Ascending aorta (tissue), 2 donors: ENCODE measurements around the gene CACNA2D3. TPM values are rescaled to one million over a fixed set of nuclear protein-coding genes. Genes with fewer than 3 reads are reported as not detected.

ENCODE experiments used
- DNase-seq, 2 donors: peaks; one replicate each; pipeline ENCODE4 v3.0.0-alpha.2; 2019; ENCODE audit warnings: low spot score in 2 of 2
- H3K27ac ChIP-seq, 2 donors: fragments of 200-600 bp; sonication (generic); one replicate each; pipeline ENCODE4 v1.5.1; 2016 to 2017; ENCODE audit warnings: mild to moderate bottlenecking in 1 of 2
- H3K27me3 ChIP-seq: fragments of 200-600 bp; sonication (generic); one replicate; pipeline ENCODE4 v1.5.1; 2017
- H3K36me3 ChIP-seq, 2 donors: fragments of 200-600 bp; sonication (generic); one replicate each; pipeline ENCODE4 v1.5.1; 2016
- H3K4me1 ChIP-seq, 2 donors: fragments of 200-600 bp; sonication (generic); one replicate each; pipeline ENCODE4 v1.5.1; 2016 to 2017; ENCODE audit warnings: mild to moderate bottlenecking in 1 of 2
- H3K4me3 ChIP-seq, 2 donors: fragments of 200-600 bp; sonication (generic); one replicate each; pipeline ENCODE4 v1.5.1; 2016 to 2017; ENCODE audit warnings: mild to moderate bottlenecking in 1 of 2
- H3K9me3 ChIP-seq, 2 donors: fragments of 200-600 bp; sonication (generic); one replicate each; pipeline ENCODE4 v1.5.1; 2016
- intact Hi-C: fragments of 100-400 bp; cut with DNase I; formaldehyde crosslinking; loops from one replicate; pipeline ENCODE4 v1.15.1; 2023
- total RNA-seq: library from RNA; depleted of rRNA; stranded (reverse); fragments of >200 nt; gene quantifications from one replicate; pipeline ENCODE4 v1.1.0, GENCODE V29; 2016
- TF ChIP-seq, protein P1 (sequence below), 3 experiments: fragments of 200-600 bp in 2 of 3; fragments of 450-650 bp in 1 of 3; sonication (generic) in 2 of 3; IDR thresholded peaks; one replicate each; pipeline ENCODE4 v1.5.1; 2016 to 2019; ENCODE audit warnings: antibody characterized with exemption in 3 of 3, mild to moderate bottlenecking in 1 of 3, moderate library complexity in 1 of 3

Gene CACNA2D3
- total RNA-seq, 1 donor from 2014 or later = not detected

- DNase-seq = no peak
- Histone ChIP-seq H3K27ac (no peak overlapping the region), H3K36me3 (no peaks in the 10 kb centered on the region), H3K4me3 (no peak overlapping the region), H3K4me1 (no peaks in the 10 kb centered on the region), H3K9me3 (no peaks in the 10 kb centered on the region), H3K27me3 (no peaks in the 10 kb centered on the region)
- TF ChIP-seq, protein P1, sequence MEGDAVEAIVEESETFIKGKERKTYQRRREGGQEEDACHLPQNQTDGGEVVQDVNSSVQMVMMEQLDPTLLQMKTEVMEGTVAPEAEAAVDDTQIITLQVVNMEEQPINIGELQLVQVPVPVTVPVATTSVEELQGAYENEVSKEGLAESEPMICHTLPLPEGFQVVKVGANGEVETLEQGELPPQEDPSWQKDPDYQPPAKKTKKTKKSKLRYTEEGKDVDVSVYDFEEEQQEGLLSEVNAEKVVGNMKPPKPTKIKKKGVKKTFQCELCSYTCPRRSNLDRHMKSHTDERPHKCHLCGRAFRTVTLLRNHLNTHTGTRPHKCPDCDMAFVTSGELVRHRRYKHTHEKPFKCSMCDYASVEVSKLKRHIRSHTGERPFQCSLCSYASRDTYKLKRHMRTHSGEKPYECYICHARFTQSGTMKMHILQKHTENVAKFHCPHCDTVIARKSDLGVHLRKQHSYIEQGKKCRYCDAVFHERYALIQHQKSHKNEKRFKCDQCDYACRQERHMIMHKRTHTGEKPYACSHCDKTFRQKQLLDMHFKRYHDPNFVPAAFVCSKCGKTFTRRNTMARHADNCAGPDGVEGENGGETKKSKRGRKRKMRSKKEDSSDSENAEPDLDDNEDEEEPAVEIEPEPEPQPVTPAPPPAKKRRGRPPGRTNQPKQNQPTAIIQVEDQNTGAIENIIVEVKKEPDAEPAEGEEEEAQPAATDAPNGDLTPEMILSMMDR (IDR thresholded peaks at IDR 0.05) = no peak
- intact Hi-C loops = no loop called here
Measured at GRCh38 chr3:54818486-54818885, 696.1 kb downstream of the CACNA2D3 start.

DNA sequence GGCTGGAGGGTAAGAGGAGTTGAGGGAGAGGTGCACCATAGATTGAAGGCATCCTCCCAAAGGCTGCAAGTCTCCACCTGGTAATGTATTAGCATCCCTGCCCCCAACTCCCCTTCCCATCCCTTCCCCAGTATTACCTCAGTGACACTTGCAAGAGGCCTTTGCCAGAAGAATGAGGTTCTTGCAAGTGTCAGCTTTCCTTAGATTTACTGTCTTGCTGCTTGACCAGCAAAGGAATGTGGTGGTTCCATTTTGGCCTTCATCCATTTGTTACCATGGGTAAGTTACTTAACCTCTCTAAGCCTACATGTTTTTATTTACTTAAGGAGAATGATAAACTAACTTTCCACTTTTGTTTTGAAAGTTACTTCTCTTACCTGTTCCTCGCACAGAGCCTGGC is 696.6 kb downstream of the CACNA2D3 start:
- Histone ChIP-seq H3K36me3 (no peaks in the 10 kb centered on the region), H3K27me3 (no peaks in the 10 kb centered on the region), H3K4me1 (no peaks in the 10 kb centered on the region), H3K9me3 (no peaks in the 10 kb centered on the region), H3K4me3 (no peak overlapping the region), H3K27ac (no peak overlapping the region)
- no peak for DNase-seq
- intact Hi-C loops = no loop called here
- TF ChIP-seq, protein P1 (IDR thresholded peaks at IDR 0.05) = no peak

DNA sequence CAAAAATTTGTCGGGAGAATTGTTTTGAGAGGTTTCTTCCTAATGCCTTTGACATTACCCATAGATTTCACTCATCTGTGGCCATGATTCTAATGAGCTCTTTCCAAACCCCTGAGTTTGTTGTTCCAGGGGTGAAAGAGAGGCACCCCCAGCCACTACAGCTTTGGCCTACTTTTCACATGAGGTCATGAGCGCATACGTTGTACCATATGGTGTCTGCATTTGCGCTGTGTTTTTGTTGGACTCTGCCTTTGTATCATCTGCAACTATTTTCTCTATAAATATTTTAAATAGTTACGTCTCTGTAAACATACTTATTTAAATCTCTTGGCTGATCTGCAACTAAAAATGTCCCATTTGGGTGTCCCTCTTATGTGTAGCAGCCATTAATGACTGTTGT is 697.6 kb downstream of the CACNA2D3 start:
- Histone ChIP-seq H3K4me1 (no peaks in the 10 kb centered on the region), H3K4me3 (no peak overlapping the region), H3K36me3 (no peaks in the 10 kb centered on the region), H3K27ac (no peak overlapping the region), H3K27me3 (no peaks in the 10 kb centered on the region), H3K9me3 (no peaks in the 10 kb centered on the region)
- intact Hi-C loops = no loop called here
- no peak for DNase-seq
- TF ChIP-seq, protein P1 (IDR thresholded peaks at IDR 0.05) = no peak

DNA sequence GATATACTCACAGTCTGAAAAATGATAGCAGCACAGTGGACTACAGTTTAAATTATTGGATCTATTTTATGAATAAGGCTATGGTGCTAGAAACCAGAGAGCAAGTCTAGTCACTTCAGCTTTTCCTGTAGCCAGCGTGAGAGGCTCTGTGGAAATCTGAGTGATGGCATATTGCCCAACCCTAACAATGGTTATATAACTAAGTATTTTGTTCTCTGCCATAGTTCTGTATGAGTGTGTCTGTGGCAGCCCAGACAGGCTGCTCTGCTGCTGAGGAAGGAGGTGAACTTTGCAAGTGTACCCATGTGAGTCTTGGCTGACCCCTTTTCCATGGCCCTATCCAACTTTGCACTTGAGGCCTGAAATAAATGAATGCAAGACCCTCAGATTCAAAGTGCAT is 699.9 kb downstream of the CACNA2D3 start:
- H3K4me1 ChIP-seq = no peaks in the 10 kb centered on the region
- no peaks in the 10 kb centered on the region for H3K9me3 ChIP-seq
- no peak overlapping the region for H3K27ac ChIP-seq
- H3K4me3 ChIP-seq = no peak overlapping the region
- intact Hi-C loops = no loop called here
- H3K36me3 ChIP-seq = no peaks in the 10 kb centered on the region
- no peak for DNase-seq
- TF ChIP-seq, protein P1 (IDR thresholded peaks at IDR 0.05) = no peak
- H3K27me3 ChIP-seq = no peaks in the 10 kb centered on the region

DNA sequence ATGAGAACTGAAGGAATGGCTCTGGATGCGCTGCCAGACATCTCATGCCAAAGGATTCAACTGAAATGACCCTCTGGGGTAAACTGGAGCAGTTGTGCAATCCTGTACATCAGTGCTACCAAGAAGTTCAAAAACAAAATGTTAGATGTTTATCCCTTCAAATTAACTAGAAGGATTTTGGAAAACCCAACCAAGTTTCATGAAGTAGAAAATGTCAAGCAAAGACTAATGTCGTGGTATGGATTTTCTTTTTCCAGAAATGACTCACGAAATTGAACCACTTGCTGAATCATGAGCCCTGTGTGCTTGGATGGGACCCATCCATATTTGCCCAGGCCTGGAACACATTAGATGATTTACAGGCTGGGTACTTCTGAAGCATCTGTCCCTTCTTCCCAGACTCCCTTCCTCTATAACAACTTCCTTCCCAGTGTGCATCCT is 703.9 kb downstream of the CACNA2D3 start:
- H3K36me3 ChIP-seq = no peaks in the 10 kb centered on the region
- H3K9me3 ChIP-seq = no peaks in the 10 kb centered on the region
- TF ChIP-seq, protein P1 (IDR thresholded peaks at IDR 0.05) = no peak
- H3K4me3 ChIP-seq = no peak overlapping the region
- no peak for DNase-seq
- no peaks in the 10 kb centered on the region for H3K4me1 ChIP-seq
- H3K27ac ChIP-seq = no peak overlapping the region
- H3K27me3 ChIP-seq = no peaks in the 10 kb centered on the region
- intact Hi-C loops = no loop called here

GRCh38 chr3:54827056-54827687 is 704.8 kb downstream of the CACNA2D3 start:
- no peak overlapping the region for H3K4me3 ChIP-seq
- no peaks in the 10 kb centered on the region for H3K27me3 ChIP-seq
- no peak overlapping the region for H3K27ac ChIP-seq
- TF ChIP-seq, protein P1 (IDR thresholded peaks at IDR 0.05) = no peak
- H3K9me3 ChIP-seq = no peaks in the 10 kb centered on the region
- intact Hi-C loops = no loop called here
- no peak for DNase-seq
- H3K4me1 ChIP-seq = no peaks in the 10 kb centered on the region
- no peaks in the 10 kb centered on the region for H3K36me3 ChIP-seq
